ENCODE data around the gene ZNF236. TPM values are rescaled to one million over a fixed set of nuclear protein-coding genes. Genes with fewer than 3 reads are reported as not detected.

Gene ZNF236
- total and polyA plus RNA-seq, 2 donors = 4.0 to 10.4 TPM

GRCh38 chr18:77019641-77020040 lies 197.3 kb downstream of the ZNF236 start:
- no peak for DNase-seq (ENCODE audit: low read depth in 6 of 9, low spot score in 9 of 9)
- Histone ChIP-seq H3K4me1 (ENCODE audit: control insufficient read depth in 2 of 2, insufficient read depth in 2 of 2, low read length in 2 of 2) (no peaks in the 10 kb centered on the region), H3K4me3 (ENCODE audit: low read length in 2 of 2) (no peak overlapping the region), H3K27ac (ENCODE audit: low read depth in 1 of 2, low read length in 1 of 2) (no peak overlapping the region), H3K27me3 (ENCODE audit: control insufficient read depth in 2 of 2, insufficient read depth in 1 of 2, low read length in 1 of 2) (no peaks in the 10 kb centered on the region), H3K9me3 (ENCODE audit: control insufficient read depth in 2 of 2, insufficient read depth in 1 of 2, low read length in 1 of 2) (no peaks in the 10 kb centered on the region), H3K36me3 (ENCODE audit: control insufficient read depth in 2 of 2, insufficient read depth in 2 of 2, low read length in 1 of 2) (peaks cover 0 to 8% of the 10 kb centered on the region in 2 donors)
- WGBS = 97% methylated on average over 9 of the region's 9 CpGs

All from thymus (tissue), 11 donors.